Stimulated activated CD8-positive, alpha-beta memory T cell treated with anti-CD3 and anti-CD28 coated beads, Interleukin-15, amount 100 ng/mL, for 48 hours (primary cell): ENCODE data around the gene SMURF1.
"Not testable (repeated sequence)": the region's sequence is repeated elsewhere in the genome, so short reads cannot be mapped to it uniquely, and the experiment has no call there.

Experiments
- DNase-seq, 2 donors: peaks; one replicate each; pipeline ENCODE4 v3.0.0-alpha.2; 2020; ENCODE audit warnings: low read depth in 2 of 2

The SMURF1 gene

DNA sequence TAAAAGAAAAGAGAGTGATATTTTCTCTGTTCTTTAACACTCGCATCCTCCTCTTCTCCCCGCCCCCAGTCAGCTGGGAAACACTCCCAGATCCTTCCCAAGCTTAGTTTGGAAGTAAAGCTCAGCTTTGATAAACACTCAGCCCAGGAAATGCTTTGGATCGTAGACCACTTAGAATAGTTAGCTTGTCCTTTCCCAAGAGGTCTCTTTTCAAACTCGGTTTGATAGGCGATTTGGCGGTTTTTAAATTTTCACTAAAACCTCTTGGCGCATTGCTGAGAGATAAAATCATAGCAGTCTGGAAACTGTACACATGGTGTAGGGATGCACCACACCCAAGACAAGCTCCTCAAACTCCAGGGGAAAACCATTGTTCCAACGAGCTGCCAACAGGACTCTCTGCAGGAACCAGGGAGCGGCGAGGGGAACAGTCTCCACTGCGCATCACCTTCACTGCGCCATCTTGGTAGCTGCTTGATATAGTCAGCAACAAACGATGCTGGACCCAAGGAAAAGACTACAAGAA lies 22.3 kb downstream of the SMURF1 start:
- no peak for DNase-seq

DNA sequence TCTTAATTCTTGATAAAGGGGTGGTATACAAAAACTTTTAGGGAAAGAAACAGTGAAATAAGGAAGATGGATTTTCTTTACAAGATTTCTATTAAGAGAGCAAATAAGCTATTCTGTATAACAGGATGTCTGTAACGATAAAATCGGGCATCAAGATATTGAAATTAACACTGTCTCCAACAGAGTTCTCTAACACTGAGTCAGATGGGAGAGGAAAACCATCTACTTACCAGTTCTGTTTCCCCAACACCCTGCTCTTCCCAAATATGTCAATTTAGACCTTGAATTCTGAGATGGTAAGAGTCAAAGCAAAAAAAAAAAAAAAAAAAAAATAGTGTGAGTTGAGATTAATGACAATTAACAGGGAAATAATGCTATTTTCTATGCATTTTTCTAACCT lies 23.0 kb downstream of the SMURF1 start:
- DNase-seq, result no peak

DNA sequence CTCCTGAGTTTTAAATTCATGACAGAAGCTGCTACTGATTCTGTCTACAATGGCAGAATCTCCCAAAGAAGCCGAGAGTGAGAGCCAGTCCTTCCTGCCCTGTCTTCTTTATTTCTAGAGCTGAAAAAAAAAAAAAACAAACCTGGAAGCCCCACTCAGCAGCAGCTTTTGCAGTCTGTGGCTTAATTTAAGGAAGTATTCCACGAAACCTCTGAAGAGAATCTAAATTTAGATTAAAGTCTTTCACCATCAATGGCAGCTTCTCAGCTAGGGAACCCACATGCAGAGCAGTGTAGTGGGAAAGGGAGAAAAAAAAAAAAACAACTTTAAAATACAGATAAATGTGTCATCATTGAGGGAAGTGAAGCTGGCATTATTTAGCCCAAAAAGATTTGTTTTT lies 23.4 kb downstream of the SMURF1 start:
- no peak for DNase-seq

DNA sequence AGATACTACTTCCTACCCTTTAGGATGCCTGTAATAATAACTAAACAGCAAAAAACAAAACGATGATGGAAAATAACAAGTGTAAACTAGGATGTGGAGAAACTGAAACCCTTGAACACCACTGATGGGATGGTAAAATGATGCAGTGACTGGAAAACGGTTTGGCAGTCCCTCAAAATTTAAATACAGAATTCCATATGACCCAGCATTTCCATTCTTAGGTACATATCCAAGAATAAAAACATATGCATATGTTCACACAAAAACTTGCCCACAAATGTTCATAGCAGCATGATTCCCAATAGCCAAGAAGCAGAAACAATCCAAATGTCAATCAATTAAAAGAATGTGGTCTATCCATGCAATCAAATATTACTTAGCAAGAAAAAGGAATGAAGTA lies 25.8 kb downstream of the SMURF1 start:
- DNase-seq, result no peak

DNA sequence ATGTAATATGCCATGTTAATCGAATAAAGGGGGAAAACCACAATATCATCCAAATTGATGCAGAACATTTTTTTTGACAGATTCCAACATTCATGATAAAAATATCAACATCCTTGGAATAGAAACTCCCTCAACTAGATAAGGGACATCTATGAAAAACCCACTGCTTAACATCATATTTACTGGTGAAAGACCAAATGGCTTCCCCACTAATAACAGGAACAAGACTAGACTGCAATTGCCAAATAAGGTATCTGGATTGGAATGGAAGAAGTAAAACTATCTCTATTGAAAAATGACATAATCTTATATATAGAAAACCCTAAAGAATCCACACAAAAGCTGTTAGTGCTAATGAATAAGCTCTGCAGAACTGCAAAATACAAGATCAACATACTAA lies 27.8 kb downstream of the SMURF1 start:
- DNase-seq, result no peak

DNA sequence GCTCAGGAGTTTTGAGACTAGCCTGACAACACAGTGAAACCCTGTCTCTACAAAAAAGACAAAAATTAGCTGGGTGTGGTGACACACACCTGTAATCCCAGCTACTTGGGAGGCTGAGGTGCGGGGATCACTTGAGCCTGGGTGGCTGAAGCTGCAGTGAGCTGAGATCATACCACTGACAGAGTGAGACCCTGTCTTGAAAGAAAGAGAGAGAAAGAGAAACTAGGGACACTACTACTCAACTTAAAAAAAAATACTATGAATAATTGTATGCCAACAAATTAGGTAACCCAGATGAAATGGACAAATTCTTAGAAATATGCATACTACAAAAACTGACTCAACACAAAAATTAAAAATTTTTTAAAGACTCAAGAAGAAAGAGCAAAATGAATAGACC lies 28.5 kb downstream of the SMURF1 start:
- no peak for DNase-seq

DNA sequence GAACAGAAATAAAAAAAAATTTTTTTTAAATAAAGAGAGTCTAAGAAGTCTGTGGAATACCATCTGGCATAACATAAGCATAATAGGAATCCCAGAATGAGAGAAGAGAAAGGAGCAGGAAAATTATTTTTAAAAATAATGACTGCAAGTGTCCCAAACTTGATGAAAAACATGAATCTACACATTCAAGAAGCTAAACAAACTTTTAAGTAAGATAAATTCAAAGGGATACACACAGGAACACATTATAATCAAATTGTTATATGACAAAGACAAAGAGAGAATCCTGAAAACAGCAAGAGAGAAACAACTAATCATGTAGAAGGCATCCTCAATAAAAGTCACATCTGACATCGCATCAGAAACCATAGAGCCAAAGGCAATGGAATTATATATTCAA lies 30.9 kb downstream of the SMURF1 start:
- DNase-seq, result no peak

DNA sequence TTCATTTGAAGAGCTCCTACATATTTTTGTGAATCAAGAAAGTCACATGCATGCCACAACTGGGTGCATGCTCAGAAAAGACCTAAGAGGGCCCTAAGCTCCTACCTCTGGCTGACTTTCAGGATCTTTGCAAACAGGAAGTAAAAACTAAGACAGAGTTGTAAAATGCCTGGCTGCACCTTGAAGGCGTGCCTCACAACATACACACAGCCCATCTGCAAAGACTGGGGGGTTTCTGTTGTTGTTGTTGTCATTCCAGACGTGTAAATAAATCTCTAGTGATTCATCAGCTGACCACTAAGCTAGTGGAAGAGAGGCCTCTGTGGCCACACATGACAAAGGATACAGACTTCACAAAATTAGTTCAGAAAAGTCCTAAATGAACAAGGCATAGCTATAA lies 31.8 kb downstream of the SMURF1 start:
- DNase-seq, result no peak

DNA sequence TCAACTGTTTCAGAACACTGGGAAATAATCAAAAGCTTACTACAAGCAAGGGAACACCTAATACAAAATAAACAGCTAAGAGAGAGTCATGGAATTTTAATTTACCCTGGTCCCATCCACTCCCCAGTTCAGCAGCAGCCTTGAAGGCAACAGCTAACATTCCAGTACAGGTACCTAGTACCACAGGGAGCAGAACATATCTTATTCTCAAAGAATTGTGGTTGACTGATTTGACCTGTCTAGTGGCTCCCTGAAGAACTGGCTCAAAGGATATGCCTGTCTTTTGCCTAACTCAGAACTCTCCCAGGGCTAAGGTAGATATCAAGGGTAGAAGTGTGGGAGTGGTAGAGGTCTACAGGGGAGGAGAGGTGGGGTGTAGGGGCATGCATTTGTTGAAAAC lies 32.3 kb downstream of the SMURF1 start:
- DNase-seq, result no peak

DNA sequence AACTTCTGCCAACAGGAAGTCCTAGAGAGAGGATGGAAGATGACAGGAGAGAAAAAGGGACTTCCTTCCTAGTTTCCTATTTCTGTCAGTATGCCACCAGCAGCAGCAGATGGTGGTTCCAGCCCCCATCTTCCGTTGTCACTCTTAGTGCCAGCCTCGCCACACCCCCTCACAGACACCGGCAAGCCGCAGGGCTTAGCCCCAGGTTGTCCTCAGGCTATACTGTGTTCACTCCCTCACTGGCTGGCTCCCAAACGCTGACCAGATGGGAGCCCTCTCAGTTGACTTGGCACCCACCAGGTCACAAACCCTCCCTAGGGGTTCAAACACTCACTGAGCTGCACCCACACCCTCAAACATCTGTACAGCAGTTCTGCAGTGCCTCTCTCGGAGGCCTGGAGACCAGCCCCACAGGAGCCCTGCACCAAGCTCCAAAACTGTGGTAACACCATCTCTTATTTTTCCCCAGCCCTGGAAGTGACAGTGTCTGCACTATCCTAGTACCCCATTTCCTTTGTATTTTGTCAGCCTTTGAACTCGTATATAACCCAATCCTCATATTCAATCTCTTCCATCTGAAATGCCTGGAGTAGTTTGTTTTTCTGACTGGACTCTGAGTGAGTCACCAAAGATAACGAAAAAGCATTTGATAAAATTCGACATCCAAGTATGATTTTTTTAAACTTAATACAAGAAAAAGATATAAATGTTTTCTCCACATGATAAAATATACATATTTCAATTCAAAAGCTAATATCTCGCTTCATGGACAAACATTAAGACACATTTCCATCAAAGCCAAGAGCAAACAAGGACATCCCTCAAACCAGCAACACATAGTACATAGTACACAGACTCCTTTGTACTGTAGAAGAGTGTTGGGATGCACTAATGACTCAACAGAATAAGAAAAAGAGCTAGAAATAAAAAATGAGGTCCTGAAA lies 34.5 kb downstream of the SMURF1 start:
- no peak for DNase-seq

DNA sequence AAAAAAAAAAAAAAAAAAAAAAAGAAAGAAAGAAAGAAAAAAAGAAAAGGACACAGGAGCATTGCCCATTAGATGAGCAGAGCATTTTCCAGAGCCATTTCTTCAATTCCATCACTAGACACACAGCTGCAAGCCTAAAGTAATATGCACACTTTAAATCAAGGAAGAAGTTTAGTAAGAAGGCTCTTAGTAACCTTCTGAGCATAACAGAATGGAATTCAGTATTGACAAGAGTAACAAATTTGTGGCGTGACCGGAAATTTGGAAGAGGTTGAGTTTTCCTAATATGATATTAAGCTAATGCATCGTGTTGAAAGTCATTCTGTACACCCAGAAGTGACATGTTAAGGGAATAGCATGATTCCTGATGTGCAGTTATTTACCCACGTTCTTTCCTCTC lies 35.3 kb downstream of the SMURF1 start:
- no peak for DNase-seq

DNA sequence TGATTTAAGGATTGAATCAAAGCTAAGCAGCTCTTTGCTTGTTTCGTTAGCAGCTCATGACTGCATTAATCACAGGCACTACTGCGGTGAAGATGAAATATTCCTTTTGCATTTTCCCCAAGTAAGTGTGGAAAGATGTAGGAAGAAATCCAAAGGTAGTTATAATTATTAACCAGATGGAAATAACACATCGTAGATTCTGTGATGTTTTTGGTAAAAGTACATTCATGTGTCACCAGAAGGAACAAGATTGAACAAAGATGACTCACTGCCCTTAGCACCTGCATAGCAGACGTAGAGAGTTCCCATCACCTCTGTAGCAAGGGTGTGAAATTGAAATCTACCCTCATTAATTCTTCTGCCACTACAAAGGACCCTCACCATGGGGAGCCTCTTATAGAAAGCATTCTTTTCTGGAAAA lies 37.1 kb downstream of the SMURF1 start:
- DNase-seq, result no peak

DNA sequence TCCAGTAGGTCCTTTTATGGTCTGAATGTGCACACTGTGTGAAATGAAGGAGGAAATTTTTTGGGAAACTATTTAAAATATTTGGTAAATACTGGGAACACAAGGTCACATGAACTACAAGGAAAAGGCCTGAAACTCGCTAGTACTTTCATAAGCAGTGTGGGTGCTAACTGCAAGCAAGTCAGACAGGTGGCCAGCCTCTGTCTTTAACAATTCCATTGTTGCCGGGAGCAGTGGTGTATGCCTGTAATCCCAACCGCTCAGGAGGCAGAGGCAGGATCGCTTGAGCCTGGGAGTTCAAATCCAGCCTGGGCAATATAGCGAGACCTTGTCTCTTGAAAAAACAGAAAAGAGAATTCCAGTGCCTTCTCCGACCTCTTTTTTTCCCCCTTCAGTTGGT lies 37.5 kb downstream of the SMURF1 start:
- DNase-seq, result no peak

DNA sequence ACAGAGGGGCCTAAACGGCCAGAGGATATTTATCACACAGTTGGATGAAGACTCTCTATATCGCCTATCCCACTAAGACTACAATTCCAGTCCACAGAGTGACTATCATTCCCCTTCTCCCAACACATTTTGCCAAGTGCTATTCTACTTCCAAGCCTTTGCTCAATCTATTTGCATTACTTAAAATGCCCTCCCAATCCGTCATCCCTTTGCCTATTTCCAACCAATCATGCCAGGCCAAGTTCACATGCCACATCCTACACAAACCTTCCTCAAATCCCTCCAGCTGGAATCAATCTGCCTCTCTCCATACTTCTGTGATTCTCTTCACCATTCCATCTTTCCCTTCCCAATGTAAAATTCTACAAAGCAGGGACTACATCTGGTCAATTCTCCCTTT lies 38.2 kb downstream of the SMURF1 start:
- no peak for DNase-seq

DNA sequence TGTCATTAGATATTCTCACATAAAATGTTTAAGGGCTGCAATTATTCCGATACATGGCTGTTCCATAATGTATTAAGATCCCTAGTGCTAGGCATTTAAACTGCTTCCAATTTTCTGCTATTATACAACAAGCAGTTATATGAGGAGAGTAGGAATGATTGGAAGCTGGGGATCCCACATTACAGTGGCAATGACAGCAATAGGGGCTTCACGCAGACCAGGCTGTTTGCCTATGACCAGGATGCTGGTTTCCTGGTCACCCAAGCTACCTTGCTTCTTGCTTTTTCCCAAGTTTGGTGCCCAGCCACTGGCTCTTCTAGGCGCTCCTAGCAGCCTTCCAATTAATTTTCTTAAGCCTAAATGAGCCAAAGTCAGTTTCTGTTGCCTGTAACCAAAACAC lies 39.3 kb downstream of the SMURF1 start:
- no peak for DNase-seq

DNA sequence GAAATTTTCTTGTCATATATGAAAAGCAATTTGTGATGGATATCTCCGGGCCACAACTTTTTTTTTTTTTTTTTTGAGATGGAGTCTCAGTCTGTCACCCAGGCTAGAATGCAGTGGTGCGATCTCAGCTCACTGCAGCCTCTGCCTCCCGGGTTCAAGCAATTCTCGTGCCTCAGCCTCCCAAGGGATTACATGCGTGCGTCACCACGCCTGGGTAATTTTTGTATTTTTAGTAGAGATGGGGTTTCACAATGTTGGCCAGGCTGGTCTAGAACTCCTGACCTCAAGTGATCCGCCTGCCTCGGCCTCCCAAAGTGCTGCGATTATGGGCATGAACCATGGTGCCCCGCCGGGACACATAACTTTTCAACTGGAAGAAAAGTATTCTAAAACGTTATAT lies 40.1 kb downstream of the SMURF1 start:
- not testable (repeated sequence) for DNase-seq

DNA sequence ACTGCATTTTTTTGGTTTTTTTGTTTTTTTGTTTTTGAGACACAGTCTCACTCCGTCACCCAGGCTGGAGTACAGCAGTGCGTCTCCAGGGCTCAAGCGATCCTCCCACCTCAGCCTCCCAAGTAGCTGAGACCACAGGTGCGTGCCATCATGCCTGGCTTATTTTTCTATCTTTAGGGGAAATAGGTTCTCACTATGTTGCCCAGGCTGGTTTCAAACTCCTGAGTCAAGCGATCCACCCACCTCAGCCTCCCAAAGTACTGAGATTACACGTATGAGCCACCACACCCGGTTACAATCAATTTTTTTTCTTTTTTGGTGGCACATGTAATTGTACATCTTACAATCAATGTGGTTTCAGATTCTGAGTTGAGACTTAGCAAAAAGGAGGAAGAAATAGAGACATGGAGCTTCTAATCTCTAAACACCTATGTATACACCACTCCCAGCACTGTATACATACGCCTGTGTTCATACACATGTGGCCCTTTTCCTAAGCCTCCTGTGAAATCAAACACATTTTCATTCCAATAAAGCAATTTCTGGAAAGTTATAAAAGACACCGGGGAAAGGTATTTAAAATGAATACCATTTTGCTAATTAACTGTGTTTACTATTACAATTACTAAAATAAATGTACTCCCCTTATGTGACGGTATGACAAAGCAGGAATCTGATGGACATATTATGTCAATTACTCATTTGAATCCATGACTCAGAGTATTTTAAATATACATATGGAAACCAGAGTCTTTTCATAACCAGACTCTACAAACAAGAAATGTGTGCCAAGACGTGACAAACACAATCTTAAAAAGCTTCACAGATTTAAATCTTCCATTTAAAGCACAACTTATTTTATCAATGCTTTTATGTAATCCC lies 40.9 kb downstream of the SMURF1 start:
- peak; percentile 3 to 30 for DNase-seq

DNA sequence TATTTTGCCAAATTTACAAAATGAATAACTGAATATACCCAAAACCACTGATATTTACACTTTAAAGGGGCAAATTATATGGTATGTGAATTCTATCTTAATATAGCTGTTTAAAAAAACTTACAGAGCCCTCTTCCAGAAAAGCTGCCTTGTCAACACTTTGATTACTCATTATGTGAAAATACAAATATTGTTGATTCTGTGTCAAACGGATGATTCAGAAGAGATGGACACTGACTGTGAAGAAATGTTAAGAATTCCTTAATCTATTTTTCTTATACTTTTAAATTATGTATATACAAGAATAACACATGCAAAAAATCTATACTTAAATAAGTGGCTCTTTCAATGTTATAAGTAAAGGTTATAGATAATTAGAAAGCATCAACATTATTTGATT lies 41.5 kb downstream of the SMURF1 start:
- DNase-seq, result no peak

DNA sequence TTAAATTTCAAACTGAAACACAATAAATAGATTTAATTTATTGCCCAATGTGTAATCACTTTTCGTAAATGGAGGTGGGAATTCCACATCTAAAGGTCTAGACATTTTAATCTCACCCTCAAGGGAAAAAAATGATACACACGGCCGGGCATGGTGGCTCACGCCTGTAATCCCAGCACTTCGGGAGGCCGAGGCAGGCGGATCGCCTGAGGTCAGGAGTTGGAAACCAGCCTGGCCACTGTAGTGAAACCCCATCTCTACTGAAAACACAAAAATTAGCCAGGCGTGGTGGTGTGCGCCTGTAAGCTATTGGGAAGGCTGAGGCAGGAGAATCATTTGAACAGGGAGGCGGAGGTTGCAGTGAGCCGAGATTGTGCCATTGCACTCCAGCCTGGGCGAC lies 42.4 kb downstream of the SMURF1 start:
- not testable (repeated sequence) for DNase-seq

DNA sequence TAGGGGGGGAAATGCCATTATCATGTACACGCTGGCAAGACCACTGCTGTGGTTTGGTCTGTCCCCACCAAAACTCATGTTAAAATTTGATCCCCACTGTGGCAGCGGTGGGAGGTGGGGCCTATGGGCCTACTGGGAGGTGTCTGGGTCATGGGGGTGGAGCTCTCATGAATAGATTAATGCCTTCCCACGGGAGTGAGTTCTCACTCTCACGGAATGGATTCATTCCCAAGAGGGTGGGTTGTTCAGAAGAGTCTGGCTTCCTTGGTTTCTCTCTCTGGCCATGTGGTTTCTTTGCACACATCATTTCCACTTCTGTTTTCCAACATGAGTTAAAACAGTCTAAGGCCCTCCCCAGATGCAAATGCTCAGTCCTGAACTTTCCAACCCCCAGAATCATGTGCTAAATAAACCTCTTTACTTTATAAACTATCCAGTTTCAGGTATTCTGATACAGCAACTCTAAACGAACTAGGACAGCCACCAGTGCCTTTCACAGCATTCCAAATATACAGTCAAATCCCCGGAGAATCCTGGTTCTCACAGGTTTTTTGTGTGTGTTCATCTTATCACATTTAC lies 44.3 kb downstream of the SMURF1 start:
- DNase-seq, result no peak

DNA sequence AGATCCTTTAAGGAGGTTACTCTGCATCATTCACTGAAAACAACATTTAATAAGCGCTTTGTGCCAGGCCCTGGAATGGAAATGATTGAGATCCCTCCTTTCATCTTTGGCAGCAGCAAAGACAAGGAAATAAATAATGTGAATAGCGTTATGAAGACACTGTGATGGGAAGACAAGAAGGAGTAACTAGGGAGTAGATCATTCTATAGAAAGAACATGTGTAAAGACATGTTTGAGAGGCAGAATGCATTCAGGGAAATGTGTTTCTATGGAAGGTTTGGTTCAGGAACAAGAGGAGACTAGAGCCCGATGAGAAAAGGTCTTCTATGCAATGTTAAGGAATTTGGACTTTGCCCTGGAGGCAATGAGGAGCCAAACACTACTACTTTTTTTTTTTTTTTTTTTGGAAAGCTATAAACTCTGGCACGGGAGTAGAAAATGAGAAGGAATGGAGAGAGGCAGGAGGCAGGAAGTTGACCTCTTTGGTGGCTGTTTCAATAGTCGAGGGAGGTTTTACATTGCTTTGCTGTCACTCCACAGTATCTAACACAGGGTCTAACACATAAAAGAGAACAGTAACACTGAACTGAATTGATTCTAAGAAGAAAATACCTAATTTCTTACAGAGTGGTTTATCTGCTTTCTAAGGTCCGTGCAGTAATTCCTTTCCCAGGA lies 44.9 kb downstream of the SMURF1 start:
- no peak for DNase-seq
